K562 (cell line): ENCODE measurements around the gene WDR46.

Experiments used
- HSF4 ChIP-seq: fragments of 250-450 bp; sonication (Bioruptor Pico); IDR thresholded peaks from 2 replicates; pipeline ENCODE4 v2.1.2; 2022; ENCODE audit warnings: mild to moderate bottlenecking, moderate library complexity, borderline replicate concordance
- JUND ChIP-seq, 2 experiments: IDR thresholded peaks; 2 replicates in 1 of 2; 3 replicates in 1 of 2; pipeline ENCODE4 v1.6.1; 2011; ENCODE audit warnings: borderline replicate concordance in 2 of 2, low read depth in 2 of 2, low read length in 2 of 2, improper control_type of control experiment in 1 of 2, missing biosample characterization in 1 of 2, missing genetic modification characterization in 1 of 2, missing genetic modification reagents in 1 of 2
- SMC3 ChIP-seq: conservative IDR thresholded peaks from 2 replicates; pipeline ENCODE4 v1.6.1; 2011; ENCODE audit warnings: low read depth, low read length, improper control_type of control experiment; ENCODE audit not compliant: insufficient read depth
- TAF1 ChIP-seq: IDR thresholded peaks from 2 replicates; pipeline ENCODE4 v1.6.1; 2011; ENCODE audit warnings: mild to moderate bottlenecking, low read length, moderate library complexity; ENCODE audit not compliant: insufficient read depth, control insufficient read depth, severe bottlenecking; ENCODE audit errors: extremely low read depth

DNA sequence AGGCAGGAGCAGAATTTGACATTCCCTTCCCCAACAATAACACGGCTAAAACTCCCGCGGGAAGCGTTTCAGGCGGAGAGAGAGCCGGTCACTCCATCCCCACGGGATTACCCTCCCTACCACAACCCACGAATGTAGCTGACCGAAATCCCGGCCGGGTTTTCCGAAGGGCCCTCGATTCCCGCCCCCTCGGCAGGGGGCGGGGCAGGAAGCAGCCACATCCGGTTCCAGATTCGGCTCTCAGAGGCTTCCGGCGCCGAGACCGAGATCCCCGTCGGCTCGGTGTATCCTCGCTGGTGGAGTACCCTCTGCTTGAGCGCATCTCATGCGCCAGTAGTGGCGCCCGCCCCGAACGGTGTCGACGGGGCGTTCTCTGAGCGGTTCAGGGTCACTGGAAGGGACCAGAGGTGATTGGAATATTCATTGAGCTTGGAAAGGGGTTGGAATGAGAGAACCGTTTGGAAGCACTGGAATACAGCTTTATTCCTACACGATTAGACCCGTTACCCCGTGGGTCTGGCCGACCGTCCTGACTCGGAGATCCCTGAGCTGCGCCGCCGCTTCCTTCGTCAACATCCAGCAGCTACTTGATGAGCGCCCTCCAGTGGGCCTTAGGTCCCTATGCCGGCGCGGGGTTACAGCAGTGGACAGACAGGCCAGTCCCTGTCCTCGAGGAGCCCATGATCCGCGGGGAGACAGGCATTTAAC is 10.4 kb upstream of the WDR46 start:
- TF ChIP-seq JUND (IDR thresholded peaks at IDR 0.05; ENCODE audit: borderline replicate concordance, low read depth, low read length) (peak; percentile 54), JUND (tag; IDR thresholded peaks at IDR 0.05; ENCODE audit: borderline replicate concordance, low read depth, low read length) (peak; percentile 57; the same call in 2 of the 3 replicates), TAF1 (peak; percentile 93), SMC3 (peak; percentile 70), HSF4 (no peak; the same call in 1 of the 2 replicates)
